Breast epithelium (tissue), 3 donors: ENCODE measurements around the gene KCNK15.

Experiments
- CTCF ChIP-seq, 3 donors: fragments of 450-650 bp; IDR thresholded peaks; one replicate each; pipeline ENCODE4 v1.5.1; 2016 to 2017; ENCODE audit warnings: antibody characterized with exemption in 3 of 3, mild to moderate bottlenecking in 3 of 3, moderate library complexity in 3 of 3
- POLR2AphosphoS5 ChIP-seq, 3 donors: sonication (generic); formaldehyde crosslinking; IDR thresholded peaks; one replicate each; pipeline ENCODE4 v1.6.1; 2017; ENCODE audit warnings: antibody characterized with exemption in 3 of 3

GRCh38 chr20:44796311-44796710 is 50.6 kb downstream of the KCNK15 start:
- no peak for TF ChIP-seq CTCF (IDR thresholded peaks at IDR 0.05)
- TF ChIP-seq POLR2AphosphoS5 (IDR thresholded peaks at IDR 0.05), result no peak
